MM.1S (cell line): ENCODE results near the gene ATAD3A.
"Not testable (repeated sequence)": the region's sequence is repeated elsewhere in the genome, so short reads cannot be mapped to it uniquely, and the experiment has no call there.

ENCODE experiments used
- EZH2 ChIP-seq: fragments of 300-600 bp; sonication (generic); optimal IDR thresholded peaks from 2 replicates; pipeline ENCODE3; 2017; ENCODE audit warnings: low read depth, mild to moderate bottlenecking, antibody characterized with exemption, low read length, mixed read lengths
- EZH2phosphoT487 ChIP-seq: fragments of 300-600 bp; sonication (generic); IDR thresholded peaks from 2 replicates; pipeline ENCODE4 v1.6.1; 2018; ENCODE audit warnings: antibody characterized with exemption, low read length
- TF ChIP-seq, protein P1 (sequence below): fragments of 300-600 bp; sonication (generic); IDR thresholded peaks from 2 replicates; pipeline ENCODE4 v1.5.1; 2016; ENCODE audit warnings: antibody characterized with exemption, low read length, mixed read lengths

DNA sequence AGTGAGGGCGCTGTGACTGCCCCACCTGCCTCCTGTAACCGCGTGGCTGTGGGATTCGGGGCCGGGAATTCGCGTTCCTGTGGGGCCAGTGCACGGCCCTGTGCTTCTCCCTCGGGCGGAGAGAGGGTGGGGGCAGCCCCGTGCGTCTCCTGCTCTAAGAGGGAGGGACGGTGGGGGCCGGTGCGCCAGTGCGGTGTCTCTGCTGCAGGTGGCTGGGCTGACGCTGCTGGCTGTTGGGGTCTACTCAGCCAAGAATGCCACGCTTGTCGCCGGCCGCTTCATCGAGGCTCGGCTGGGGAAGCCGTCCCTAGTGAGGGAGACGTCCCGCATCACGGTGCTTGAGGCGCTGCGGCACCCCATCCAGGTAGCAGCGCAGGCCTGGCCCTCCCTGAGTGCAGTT, 10.6 kb downstream of the ATAD3A start:
- not testable (repeated sequence) for TF ChIP-seq EZH2, EZH2phosphoT487
- TF ChIP-seq, protein P1, sequence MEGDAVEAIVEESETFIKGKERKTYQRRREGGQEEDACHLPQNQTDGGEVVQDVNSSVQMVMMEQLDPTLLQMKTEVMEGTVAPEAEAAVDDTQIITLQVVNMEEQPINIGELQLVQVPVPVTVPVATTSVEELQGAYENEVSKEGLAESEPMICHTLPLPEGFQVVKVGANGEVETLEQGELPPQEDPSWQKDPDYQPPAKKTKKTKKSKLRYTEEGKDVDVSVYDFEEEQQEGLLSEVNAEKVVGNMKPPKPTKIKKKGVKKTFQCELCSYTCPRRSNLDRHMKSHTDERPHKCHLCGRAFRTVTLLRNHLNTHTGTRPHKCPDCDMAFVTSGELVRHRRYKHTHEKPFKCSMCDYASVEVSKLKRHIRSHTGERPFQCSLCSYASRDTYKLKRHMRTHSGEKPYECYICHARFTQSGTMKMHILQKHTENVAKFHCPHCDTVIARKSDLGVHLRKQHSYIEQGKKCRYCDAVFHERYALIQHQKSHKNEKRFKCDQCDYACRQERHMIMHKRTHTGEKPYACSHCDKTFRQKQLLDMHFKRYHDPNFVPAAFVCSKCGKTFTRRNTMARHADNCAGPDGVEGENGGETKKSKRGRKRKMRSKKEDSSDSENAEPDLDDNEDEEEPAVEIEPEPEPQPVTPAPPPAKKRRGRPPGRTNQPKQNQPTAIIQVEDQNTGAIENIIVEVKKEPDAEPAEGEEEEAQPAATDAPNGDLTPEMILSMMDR, result not testable (repeated sequence)
